Aorta (tissue), 5 donors: ENCODE results near the gene UBE3C. TPM values are rescaled to one million over a fixed set of nuclear protein-coding genes. Genes with fewer than 3 reads are reported as not detected.
"Not testable (repeated sequence)": the region's sequence is repeated elsewhere in the genome, so short reads cannot be mapped to it uniquely, and the experiment has no call there.

ENCODE experiments used
- ATAC-seq: fragments of 200-7000 bp; cut with Tn5 transposase; one replicate; pipeline ENCODE4 v1.9.1; 2022; ENCODE audit warnings: moderate library complexity; ENCODE audit not compliant: low FRiP score
- DNase-seq, 2 donors: peaks; one replicate each; pipeline ENCODE4 v3.0.0-alpha.2; 2020
- H3K27ac ChIP-seq, 2 donors: one replicate each; pipeline ENCODE4 v1.5.1; 2013; ENCODE audit warnings: low read length in 2 of 2, mild to moderate bottlenecking in 2 of 2, moderate library complexity in 2 of 2, control low read depth in 1 of 2, inconsistent platforms in 1 of 2, low read depth in 1 of 2
- H3K27me3 ChIP-seq, 2 donors: one replicate each; pipeline ENCODE4 v1.6.1; 2013; ENCODE audit warnings: control low read depth in 1 of 2, low read length in 1 of 2, mild to moderate bottlenecking in 1 of 2, moderate library complexity in 1 of 2; ENCODE audit not compliant: insufficient read depth in 2 of 2, control insufficient read depth in 1 of 2
- H3K36me3 ChIP-seq, 2 donors: one replicate each; pipeline ENCODE4 v1.6.1; 2013; ENCODE audit warnings: control low read depth in 1 of 2, low read length in 1 of 2, mild to moderate bottlenecking in 1 of 2; ENCODE audit not compliant: insufficient read depth in 2 of 2, control insufficient read depth in 1 of 2
- H3K4me1 ChIP-seq, 2 donors: one replicate each; pipeline ENCODE4 v1.6.1; 2013; ENCODE audit warnings: low read length in 2 of 2, control low read depth in 1 of 2, mild to moderate bottlenecking in 1 of 2, moderate library complexity in 1 of 2; ENCODE audit not compliant: insufficient read depth in 2 of 2, control insufficient read depth in 1 of 2
- H3K4me3 ChIP-seq, 2 donors: one replicate each; pipeline ENCODE4 v1.5.1; 2013; ENCODE audit warnings: low read length in 2 of 2, control low read depth in 1 of 2, mild to moderate bottlenecking in 1 of 2
- H3K9me3 ChIP-seq: one replicate; pipeline ENCODE4 v1.6.1; 2013; ENCODE audit warnings: mild to moderate bottlenecking, low read length; ENCODE audit not compliant: control insufficient read depth
- WGBS, 2 donors: extraction: QIAGEN DNeasy Blood & Tissue Kit; methylation state at CpG; one replicate each; pipeline ENCODE4 v1.1.7; 2013; 5-methylcytosine and 5-hydroxymethylcytosine counted together
- intact Hi-C, 2 donors: fragments of 100-400 bp; cut with DNase I; formaldehyde crosslinking; loops; one replicate each; pipeline versions ENCODE4 v1.14.2 to v1.15.0; 2022
- polyA plus RNA-seq, 2 donors: library from polyadenylated mRNA; stranded (reverse); fragments of 200-250 nt; gene quantifications; one replicate each; pipeline ENCODE4 v1.2.3, GENCODE V29; 2013
- total RNA-seq, 2 donors: library from RNA; stranded (reverse); fragmentation: NEBNext Ultra II Directional; extraction: Animal tissue kit (Norgen Biotek cat#: 25700); gene quantifications; one replicate each; pipeline ENCODE4 v1.2.1, GENCODE V29; 2021
- donor health status: healthy with polysubstance abuse.
- donor health status: Bipolar disorder and iron deficiency.
- donor health status: DM: no; HTN: no; CAD: no.
- donor health status: DM: no; HTN: no; CAD: no.
- donor health status: DM: yes; HTN: yes; CAD: no.

UBE3C gene
- total and polyA plus RNA-seq, 4 donors: 15.8 to 73.0 (median 40.2) TPM

- Histone ChIP-seq H3K27me3 (no peaks in the 10 kb centered on the region), H3K9me3 (no peaks in the 10 kb centered on the region), H3K4me3 (no peak overlapping the region), H3K36me3 (peaks cover 0 to 3% of the 10 kb centered on the region in 2 donors), H3K4me1 (peaks cover 0 to 4% of the 10 kb centered on the region in 2 donors), H3K27ac (peak overlapping the region; percentile 64 to 79)
- 0 to 4% methylated on average over 9 of the region's 9 CpGs for WGBS, 2 donors
- intact Hi-C loops: loop anchor here (2.0 to 5.0 kb wide), 4 partner anchors 115 to 325 kb away; partner anchors contain the start of genes NOM1 (in 1 of the 2) and UBE3C (in 1 of the 2)
- ATAC-seq: peak; percentile 77
- peak; percentile 85 to 91 for DNase-seq
Observed at GRCh38 chr7:157271991-157272324, 133.2 kb downstream of the UBE3C start.

GRCh38 chr7:157272351-157273207, 133.9 kb downstream of the UBE3C start:
- no peak overlapping the region for H3K4me3 ChIP-seq
- H3K27me3 ChIP-seq: no peaks in the 10 kb centered on the region
- H3K4me1 ChIP-seq: peaks cover 0 to 4% of the 10 kb centered on the region in 2 donors
- H3K27ac ChIP-seq: peak overlapping the region; percentile 79 to 95
- DNase-seq (peak in 1 of 2 donors; percentile 71), ATAC-seq (no peak)
- 66 to 72% methylated on average over 24 of the region's 24 CpGs for WGBS, 2 donors
- H3K9me3 ChIP-seq: no peaks in the 10 kb centered on the region
- intact Hi-C loops: loop anchor here (2.0 to 5.0 kb wide), 4 partner anchors 115 to 325 kb away; partner anchors contain the start of genes NOM1 (in 1 of the 2) and UBE3C (in 1 of the 2)
- peaks cover 0 to 3% of the 10 kb centered on the region in 2 donors for H3K36me3 ChIP-seq

GRCh38 chr7:157273208-157274093, 134.7 kb downstream of the UBE3C start:
- H3K36me3 ChIP-seq: peaks cover 0 to under 1% of the 10 kb centered on the region in 2 donors
- no peak overlapping the region for H3K4me3 ChIP-seq
- 18 to 19% methylated on average over 23 of the region's 23 CpGs for WGBS, 2 donors
- intact Hi-C loops: loop anchor here (2.0 to 5.0 kb wide), 4 partner anchors 114 to 326 kb away; partner anchors contain the start of genes NOM1 (in 1 of the 2) and UBE3C (in 1 of the 2)
- DNase-seq (peak; percentile 80 to 92), ATAC-seq (peak; percentile 88)
- H3K27ac ChIP-seq: no peak overlapping the region
- H3K27me3 ChIP-seq: no peaks in the 10 kb centered on the region
- peaks cover 0 to 4% of the 10 kb centered on the region in 2 donors for H3K4me1 ChIP-seq
- H3K9me3 ChIP-seq: no peaks in the 10 kb centered on the region

GRCh38 chr7:157274094-157274634, 135.4 kb downstream of the UBE3C start:
- not testable (repeated sequence) for H3K4me3 ChIP-seq, H3K36me3 ChIP-seq, H3K27me3 ChIP-seq, H3K27ac ChIP-seq, ATAC-seq, H3K9me3 ChIP-seq, H3K4me1 ChIP-seq
- DNase-seq: peak in 1 of 2 donors; percentile 46
- intact Hi-C loops: loop anchor here (5.0 kb wide), 3 partner anchors 113 to 327 kb away; partner anchors contain the start of gene NOM1 (in 1 of the 2)
- WGBS, 2 donors: 86 to 88% methylated on average over 10 of the region's 10 CpGs

GRCh38 chr7:157274991-157275427, 136.3 kb downstream of the UBE3C start:
- 76 to 79% methylated on average over 12 of the region's 12 CpGs for WGBS, 2 donors
- intact Hi-C loops: loop anchor here (5.0 kb wide), 5 partner anchors 62 to 378 kb away; partner anchors contain the start of genes DNAJB6 (in 1 of the 2) and NOM1 (in 1 of the 2)
- no peak overlapping the region for H3K27ac ChIP-seq

GRCh38 chr7:157276091-157276561, 137.4 kb downstream of the UBE3C start:
- 82 to 83% methylated on average over 10 to 14 of the region's 14 CpGs for WGBS, 2 donors
- intact Hi-C loops: loop anchor here in 1 of 2 donors (5.0 kb wide), 2 partner anchors 61 to 379 kb away; partner anchors contain the start of gene DNAJB6
- DNase-seq (peak in 1 of 2 donors; percentile 62), ATAC-seq (no peak)
- Histone ChIP-seq H3K27ac (no peak overlapping the region), H3K4me3 (no peak overlapping the region), H3K9me3 (no peaks in the 10 kb centered on the region), H3K4me1 (peaks cover 0 to 4% of the 10 kb centered on the region in 2 donors), H3K27me3 (no peaks in the 10 kb centered on the region), H3K36me3 (no peaks in the 10 kb centered on the region)

More at GRCh38 chr7:157274991-157275427, 136.3 kb downstream of the UBE3C start:
- Histone ChIP-seq H3K9me3 (no peaks in the 10 kb centered on the region), H3K27me3 (no peaks in the 10 kb centered on the region), H3K4me1 (peaks cover 0 to 4% of the 10 kb centered on the region in 2 donors), H3K36me3 (no peaks in the 10 kb centered on the region), H3K4me3 (no peak overlapping the region)
- peak in 1 of 2 donors; percentile 71 for DNase-seq
- no peak for ATAC-seq

GRCh38 chr7:157276731-157277562, 138.2 kb downstream of the UBE3C start:
- H3K9me3 ChIP-seq: no peaks in the 10 kb centered on the region
- H3K27ac ChIP-seq: no peak overlapping the region
- H3K4me3 ChIP-seq: no peak overlapping the region
- no peak for ATAC-seq
- no peaks in the 10 kb centered on the region for H3K4me1 ChIP-seq
- 38 to 51% methylated on average over 20 to 21 of the region's 21 CpGs for WGBS, 2 donors
- peak; percentile 72 to 79 for DNase-seq
- no peaks in the 10 kb centered on the region for H3K36me3 ChIP-seq
- H3K27me3 ChIP-seq: no peaks in the 10 kb centered on the region
- intact Hi-C loops: loop anchor here in 1 of 2 donors (5.0 kb wide), 2 partner anchors 60 to 380 kb away; partner anchors contain the start of gene DNAJB6
